ENCODE data around the gene ZNF219.

The ZNF219 gene

DNA sequence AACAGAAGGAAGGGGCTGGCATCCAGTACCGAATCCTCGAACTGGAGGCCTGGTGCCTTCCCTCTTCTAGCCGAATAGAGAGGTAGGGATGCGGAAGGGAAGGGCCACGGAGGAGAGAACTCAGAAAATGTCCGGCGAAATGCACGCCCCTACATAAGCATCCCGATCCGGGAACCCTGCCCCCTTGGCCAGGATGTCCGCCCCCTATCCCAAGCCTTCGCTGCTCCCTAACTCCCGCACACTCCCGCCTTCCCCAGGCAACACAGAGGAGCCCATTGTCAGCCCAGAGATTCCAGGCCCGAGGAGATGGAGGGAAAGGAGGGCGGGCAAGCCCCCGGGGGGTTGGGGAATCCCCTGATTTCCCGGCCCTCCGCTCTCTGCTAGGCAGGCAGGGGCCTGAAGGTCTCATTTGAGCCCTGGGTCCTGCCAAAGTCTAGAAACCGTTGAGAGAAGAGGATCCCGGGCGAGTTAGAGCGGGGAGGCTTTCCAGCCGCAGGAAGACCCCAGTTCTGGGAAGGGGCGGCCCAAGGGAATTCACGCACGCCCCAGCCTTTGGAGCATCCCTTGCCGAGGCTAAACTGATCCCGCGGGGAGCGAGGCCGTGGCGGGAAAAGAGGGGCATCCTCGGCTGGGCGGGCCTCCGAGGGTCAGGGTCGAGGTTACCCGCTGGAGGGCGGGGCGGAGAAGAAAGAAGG, 28.9 kb downstream of the ZNF219 start:
- no peak for DNase-seq (ENCODE audit: low read depth, low spot score)

DNA sequence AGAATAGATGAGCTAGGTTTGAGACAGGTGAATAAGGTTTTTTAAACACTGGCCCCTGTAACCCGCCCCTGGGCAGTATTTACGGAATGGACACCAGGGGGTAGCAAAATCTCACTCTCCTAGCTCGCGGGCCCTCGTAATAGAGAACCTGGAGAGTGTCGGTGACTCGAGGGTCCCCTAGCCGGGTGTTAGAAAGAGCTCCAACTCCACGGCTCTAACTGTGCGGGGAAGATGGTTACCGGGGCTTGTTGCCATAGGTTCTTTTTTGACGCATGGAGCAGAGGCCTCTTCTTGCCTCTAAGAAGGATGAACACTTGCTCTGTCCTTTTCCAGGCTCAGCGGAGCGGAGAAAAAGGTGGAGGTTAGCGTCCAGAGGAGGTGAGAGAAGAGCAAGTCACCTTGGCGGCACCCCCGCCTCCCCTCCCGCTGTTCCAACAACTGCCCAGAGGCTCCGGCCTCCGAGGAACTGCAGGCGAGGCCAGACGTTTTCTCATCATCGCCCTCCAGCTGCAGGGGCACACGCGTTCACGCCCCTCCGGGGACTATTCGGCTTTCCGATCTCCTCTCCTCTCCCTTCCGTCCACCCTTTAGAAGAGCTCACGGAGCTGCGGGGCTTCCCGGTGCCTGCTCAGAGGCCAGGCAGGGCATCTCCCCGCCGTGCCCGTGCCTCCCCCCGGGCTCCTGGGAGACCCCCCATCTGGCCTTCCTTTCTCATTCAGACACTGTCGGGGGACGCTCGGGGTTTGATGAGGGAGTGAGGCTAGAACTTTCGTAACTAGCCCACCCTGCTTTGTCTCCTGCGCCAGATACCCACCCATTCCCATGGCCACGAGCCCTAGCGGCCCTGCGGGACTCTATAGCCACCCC, 29.7 kb downstream of the ZNF219 start:
- no peak for DNase-seq (ENCODE audit: low read depth, low spot score)

GRCh38 chr14:21066882-21067502, 31.5 kb downstream of the ZNF219 start:
- DNase-seq (ENCODE audit: low read depth, low spot score), result no peak

DNA sequence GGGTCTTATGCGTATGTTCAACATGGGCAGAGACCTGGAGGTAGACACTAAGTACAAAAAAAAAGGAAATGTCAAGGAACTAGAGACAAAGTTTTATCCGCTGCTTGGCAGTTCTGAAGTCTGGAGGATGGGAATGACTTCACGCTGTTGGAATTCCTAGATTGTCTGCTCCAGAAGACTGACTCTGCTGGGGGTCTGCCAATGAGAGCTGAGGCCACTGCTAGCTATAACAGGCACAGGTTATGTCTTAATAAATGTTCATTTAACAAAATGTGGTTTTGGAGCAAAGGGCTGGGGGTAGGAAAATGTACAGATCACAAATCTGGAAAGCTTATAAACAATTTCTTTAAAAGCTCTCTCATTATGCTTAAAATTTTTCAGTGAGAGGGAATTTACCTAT, 35.0 kb downstream of the ZNF219 start:
- no peak for DNase-seq (ENCODE audit: low read depth, low spot score)

- no peak for DNase-seq (ENCODE audit: low read depth, low spot score)
Observed at GRCh38 chr14:21061347-21061668, 37.1 kb downstream of the ZNF219 start.

GRCh38 chr14:21060614-21061346, 37.7 kb downstream of the ZNF219 start:
- DNase-seq (ENCODE audit: low read depth, low spot score), result no peak

GRCh38 chr14:21059842-21060613, 38.4 kb downstream of the ZNF219 start:
- DNase-seq (ENCODE audit: low read depth, low spot score), result no peak

DNA sequence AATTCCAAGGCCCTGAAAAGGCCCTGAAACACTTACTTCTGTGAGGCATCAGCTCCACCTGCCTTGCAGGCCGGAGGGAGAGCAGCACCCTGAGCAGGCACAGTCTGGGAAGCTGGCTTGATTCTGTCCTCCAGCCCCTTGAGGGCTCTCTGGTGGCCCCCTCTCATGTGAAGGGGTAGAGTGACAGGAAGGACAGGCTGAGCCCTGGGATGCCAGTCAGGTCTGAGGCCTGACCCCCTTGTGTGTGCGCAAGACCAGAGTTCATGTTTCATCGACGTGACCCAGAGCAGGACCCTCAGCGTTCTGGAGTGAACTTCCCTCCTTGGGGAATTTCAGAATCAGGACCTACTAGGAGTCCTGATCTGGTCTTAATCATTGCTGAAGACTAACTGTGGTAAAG, 39.6 kb downstream of the ZNF219 start:
- no peak for DNase-seq (ENCODE audit: low read depth, low spot score)

DNA sequence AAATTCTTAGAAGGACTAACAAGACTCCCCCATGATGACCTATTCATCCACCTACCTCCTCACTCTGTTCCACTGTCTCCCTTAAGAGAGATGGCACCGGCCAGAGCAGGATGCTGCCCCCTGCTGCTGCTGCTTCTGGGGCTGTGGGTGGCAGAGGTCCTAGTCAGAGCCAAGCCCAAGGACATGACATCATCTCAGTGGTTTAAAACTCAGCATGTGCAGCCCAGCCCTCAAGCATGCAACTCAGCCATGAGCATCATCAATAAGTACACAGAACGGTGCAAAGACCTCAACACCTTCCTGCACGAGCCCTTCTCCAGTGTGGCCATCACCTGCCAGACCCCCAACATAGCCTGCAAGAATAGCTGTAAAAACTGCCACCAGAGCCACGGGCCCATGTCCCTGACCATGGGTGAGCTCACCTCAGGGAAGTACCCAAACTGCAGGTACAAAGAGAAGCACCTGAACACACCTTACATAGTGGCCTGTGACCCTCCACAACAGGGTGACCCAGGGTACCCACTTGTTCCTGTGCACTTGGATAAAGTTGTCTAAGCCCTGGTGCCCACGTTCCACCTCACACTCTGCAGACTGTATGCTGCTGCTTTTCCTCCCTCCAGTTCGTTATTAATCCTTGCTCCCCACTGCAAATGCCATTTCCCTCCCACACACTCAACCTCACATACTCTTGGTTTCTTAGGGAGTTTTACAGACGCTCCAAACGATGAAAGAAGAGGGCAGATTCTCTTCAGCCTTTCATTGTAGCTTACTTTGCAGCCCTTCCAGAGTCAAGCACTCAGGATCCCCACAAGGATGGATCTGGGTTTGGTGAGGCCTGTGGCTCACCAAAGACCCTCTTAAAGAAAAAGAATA, 40.4 kb downstream of the ZNF219 start, which contains the start of gene RNASE8:
Gene RNASE8, plus strand, starts transcription at position 20 of the 873 bp plus-strand sequence. Its CDS starts 71 bp downstream, at position 91.
- no peak for DNase-seq (ENCODE audit: low read depth, low spot score)

DNA sequence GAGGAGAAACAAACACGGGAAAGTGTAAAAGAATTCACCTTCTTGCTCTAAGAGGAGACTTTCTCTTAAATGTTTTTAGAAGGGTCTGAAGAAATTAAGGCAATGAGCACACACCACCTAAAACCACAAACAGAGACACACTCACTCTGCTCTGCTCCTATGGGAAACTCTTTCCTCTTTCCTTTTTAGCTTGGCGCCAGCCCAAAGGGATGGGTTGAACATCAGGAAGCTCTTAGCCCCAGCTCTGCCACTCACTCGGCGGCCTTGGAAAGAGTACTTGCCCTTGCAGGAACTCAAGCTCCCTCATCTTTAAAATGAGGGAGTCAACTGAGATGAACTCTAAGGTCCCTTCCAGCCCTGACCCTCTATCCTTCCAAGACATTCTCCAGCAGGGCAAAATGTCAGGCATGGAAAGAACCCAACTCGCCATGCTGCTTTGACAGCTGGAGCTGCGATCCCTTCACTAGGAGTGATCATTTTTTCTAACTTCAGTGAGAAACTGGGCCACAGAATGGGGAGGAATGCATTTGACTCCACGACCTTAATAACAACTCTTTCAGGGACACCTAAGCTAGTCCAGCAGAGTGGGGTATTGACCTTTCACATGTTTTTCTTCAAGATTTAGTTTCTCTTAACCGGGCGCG, 41.8 kb downstream of the ZNF219 start:
- DNase-seq (ENCODE audit: low read depth, low spot score), result no peak

DNA sequence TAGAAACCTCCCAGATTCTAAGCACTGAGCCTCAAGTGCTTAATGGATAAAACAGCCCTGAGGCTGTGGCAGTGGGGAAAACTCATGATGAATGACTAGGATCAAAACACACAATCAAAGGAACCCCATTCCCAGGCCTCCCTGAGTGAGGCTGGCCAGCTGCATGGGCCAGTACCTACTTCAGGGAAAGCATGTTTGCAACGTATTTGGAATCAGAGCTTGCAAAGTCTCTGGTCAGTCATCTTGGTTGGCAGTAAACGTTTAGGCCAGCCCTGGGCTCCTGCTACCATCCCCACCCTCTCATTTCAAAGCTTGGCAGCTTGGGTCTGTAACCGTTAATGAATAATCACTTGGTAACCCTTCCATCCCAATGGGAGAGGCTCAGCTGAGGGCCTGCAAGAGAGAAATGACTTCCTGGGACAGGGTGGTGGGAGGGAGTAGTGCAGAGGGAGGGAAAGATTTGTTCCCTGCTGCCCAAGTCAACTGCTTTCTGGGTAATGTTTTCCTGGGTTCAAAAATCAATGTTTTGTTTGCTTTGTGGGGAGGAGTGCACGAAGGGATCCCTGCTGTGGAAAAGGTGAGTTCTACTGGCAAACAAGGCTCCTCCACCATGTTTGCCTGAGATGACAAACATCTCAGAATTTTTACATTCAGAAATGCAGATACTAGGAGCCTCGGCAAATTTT, 42.9 kb downstream of the ZNF219 start:
- DNase-seq (ENCODE audit: low read depth, low spot score), result no peak

GRCh38 chr14:21054768-21055145, 43.7 kb downstream of the ZNF219 start:
- DNase-seq (ENCODE audit: low read depth, low spot score), result no peak

DNA sequence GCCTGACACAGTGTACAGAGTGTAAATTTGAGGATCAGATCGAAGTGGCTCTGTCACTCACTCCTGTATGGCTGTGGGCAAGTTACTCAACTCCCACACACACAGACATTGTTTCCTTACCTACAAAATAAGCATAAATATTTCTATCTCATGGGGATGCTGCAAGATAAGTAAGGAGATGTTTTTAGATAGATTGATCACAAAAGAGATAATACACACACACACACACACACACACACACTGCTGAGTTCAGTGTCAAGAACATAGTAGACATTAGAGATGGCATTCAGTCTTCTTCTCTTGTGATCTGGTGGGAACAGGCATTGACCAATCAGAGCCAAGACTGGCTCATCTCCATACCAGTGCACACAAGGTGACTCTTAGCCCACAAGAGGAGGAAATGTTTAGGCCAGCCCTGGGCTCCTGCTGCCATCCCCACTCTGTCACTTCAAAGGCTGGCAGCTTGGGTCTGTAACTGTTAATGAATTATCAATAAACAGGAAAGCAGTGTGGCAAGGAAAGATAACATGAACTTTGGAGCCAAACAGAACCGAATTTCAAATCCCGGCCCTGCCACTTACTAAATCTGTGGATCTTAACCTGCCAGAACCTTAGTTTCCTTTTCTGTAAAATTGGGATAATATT, 44.2 kb downstream of the ZNF219 start:
- DNase-seq (ENCODE audit: low read depth, low spot score), result no peak

DNA sequence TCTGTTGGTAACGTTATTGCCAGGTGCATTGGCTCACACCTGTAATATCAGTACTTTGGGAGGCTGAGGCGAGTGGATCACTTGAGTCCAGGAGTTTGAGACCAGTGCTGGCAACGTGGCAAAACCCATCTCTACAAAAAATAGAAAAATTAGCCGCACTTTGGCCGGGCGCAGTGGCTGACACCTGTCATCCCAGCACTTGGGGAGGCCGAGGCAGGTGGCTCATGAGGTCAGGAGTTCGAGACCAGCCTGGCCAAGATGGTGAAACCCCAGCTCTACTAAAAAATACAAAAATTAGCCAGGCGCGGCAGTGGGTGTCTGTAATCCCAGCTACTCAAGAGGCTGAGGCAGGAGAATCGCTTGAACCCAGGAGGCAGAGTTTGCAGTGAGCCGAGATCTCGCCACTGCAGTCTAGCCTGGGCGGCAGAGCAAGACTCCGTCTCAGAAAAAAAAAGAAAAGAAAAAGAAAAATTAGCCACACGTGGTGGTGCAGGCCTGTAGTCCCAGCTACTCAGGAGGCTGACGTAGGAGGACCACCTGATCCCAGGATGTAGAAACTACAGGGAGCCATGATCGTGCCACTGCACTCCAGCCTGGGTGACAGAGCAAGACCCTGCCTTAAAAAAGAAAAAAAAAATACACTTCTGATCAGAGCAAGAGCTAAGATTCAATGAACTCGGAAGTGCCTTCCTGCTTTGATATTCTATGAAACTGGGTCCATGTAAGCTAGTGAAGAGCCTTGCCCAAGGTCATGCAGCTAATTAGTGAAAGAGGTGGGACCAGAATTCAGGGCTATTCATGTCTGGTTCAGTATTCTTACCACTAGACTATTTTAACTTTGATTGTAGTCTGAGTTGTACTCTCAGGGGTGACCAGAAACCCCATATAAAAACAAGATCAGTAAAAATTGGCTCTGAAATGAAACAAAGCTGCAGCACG, 45.0 kb downstream of the ZNF219 start:
- no peak for DNase-seq (ENCODE audit: low read depth, low spot score)

- DNase-seq (ENCODE audit: low read depth, low spot score), result no peak
Observed at GRCh38 chr14:21050597-21050996, 47.9 kb downstream of the ZNF219 start.

GRCh38 chr14:21049271-21049673, 49.2 kb downstream of the ZNF219 start:
- no peak for DNase-seq (ENCODE audit: low read depth, low spot score)

DNA sequence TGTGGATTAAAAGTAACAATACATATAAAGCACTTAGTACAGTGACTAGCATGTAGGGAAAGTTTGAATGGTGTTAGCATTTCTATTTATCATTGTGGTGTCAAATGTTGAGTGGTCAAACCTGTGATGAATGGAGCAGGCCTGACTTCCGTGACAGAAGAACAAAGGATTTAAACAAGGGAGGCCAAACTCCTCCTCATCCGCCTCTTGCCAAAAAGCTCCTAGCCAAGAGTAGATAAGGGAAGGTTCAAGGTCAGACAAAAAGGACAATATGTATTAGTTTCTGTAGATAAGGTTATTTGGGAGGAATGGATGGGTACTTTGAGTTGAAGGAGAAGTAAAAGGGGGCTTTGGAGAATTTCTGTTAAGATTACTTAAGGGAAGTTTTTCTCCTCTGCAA, 49.8 kb downstream of the ZNF219 start:
- DNase-seq (ENCODE audit: low read depth, low spot score), result no peak

DNA sequence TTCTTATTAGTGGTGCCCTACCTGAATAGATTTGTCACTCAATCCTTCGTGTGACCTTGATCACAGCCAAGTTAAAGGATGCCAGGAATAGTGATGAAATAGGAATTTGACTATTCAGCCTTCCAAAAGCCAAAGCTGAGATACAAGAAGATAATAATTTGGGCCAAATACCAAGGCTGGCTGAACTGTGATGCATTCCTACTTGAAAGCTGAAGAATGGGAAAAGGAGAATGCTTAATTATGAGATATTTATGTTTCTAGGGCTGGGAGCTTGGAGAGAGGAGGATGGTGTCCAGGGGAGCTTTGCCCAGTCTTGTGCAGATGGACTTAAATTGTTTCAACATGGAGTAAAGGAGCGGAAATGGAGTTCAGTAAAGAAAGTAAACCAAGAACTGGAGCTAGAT, 51.1 kb downstream of the ZNF219 start:
- no peak for DNase-seq (ENCODE audit: low read depth, low spot score)
